Spleen (tissue), 11 donors: ENCODE data around the gene BRAT1. TPM values are rescaled to one million over a fixed set of nuclear protein-coding genes. Genes with fewer than 3 reads are reported as not detected.
A peak's percentile ranks its signal among the peaks of the same experiment; 100 is the strongest.

ENCODE experiments used
- DNase-seq: peaks from one replicate; pipeline ENCODE4 v3.0.0-alpha.2; 2020
- H3K27ac ChIP-seq, 8 donors: fragments of 200-600 bp; sonication (generic) in 7 of 8; 1 replicate in 4 of 8; 2 replicates in 4 of 8; pipeline versions ENCODE4 v1.5.0 to v1.8.0; 2016 to 2021; ENCODE audit warnings: inconsistent platforms in 4 of 8, mild to moderate bottlenecking in 4 of 8, moderate library complexity in 1 of 8
- H3K27me3 ChIP-seq, 7 donors: fragments of 200-600 bp; sonication (generic) in 6 of 7; replicated peaks in 1 of 7; 1 replicate in 4 of 7; 2 replicates in 3 of 7; pipeline versions ENCODE4 v1.5.0 to v1.8.0; 2016 to 2021; ENCODE audit warnings: inconsistent platforms in 3 of 7, mild to moderate bottlenecking in 1 of 7
- H3K36me3 ChIP-seq, 6 donors: fragments of 200-600 bp; sonication (generic) in 5 of 6; 1 replicate in 4 of 6; 2 replicates in 2 of 6; pipeline versions ENCODE4 v1.5.0 to v1.8.0; 2016 to 2021; ENCODE audit warnings: inconsistent platforms in 2 of 6
- H3K4me1 ChIP-seq, 6 donors: fragments of 200-600 bp; sonication (generic) in 5 of 6; 1 replicate in 3 of 6; 2 replicates in 3 of 6; pipeline versions ENCODE4 v1.5.0 to v1.8.0; 2016 to 2021; ENCODE audit warnings: inconsistent platforms in 3 of 6
- H3K4me3 ChIP-seq, 8 donors: fragments of 200-600 bp; sonication (generic) in 7 of 8; 1 replicate in 4 of 8; 2 replicates in 4 of 8; pipeline versions ENCODE4 v1.5.0 to v1.8.0; 2016 to 2021; ENCODE audit warnings: inconsistent platforms in 4 of 8, mild to moderate bottlenecking in 4 of 8, moderate library complexity in 2 of 8
- H3K9me3 ChIP-seq, 8 donors: fragments of 200-600 bp; sonication (generic) in 7 of 8; 1 replicate in 4 of 8; 2 replicates in 4 of 8; pipeline versions ENCODE4 v1.5.0 to v1.8.0; 2016 to 2021; ENCODE audit warnings: inconsistent platforms in 4 of 8
- POLR2A ChIP-seq, 3 donors: fragments of 450-650 bp; IDR thresholded peaks; one replicate each; pipeline ENCODE4 v1.5.1; 2017; ENCODE audit warnings: antibody characterized with exemption in 3 of 3, mild to moderate bottlenecking in 1 of 3
- POLR2AphosphoS5 ChIP-seq, 3 donors: sonication (generic); formaldehyde crosslinking; IDR thresholded peaks; one replicate each; pipeline ENCODE4 v1.5.1; 2017; ENCODE audit warnings: antibody characterized with exemption in 3 of 3
- WGBS, 5 donors: extraction: QIAGEN DNeasy Blood & Tissue Kit in 3 of 5; methylation state at CpG; one replicate each; pipeline versions ENCODE4 v1.1.5 to v1.1.7; 2013 to 2018; 5-methylcytosine and 5-hydroxymethylcytosine counted together
- intact Hi-C: fragments of 100-400 bp; cut with DNase I; formaldehyde crosslinking; loops from one replicate; pipeline ENCODE4 v1.15.0; 2023; ENCODE audit warnings: low total_unique reads
- polyA plus RNA-seq, 3 donors: library from polyadenylated mRNA; stranded (reverse); fragments of 200-250 nt; gene quantifications; one replicate each; pipeline ENCODE4 v1.2.1, GENCODE V29; 2013
- total RNA-seq, 7 donors: library from RNA; depleted of rRNA in 3 of 7; stranded (reverse); fragments of >200 nt in 3 of 7; fragmentation: NEBNext Ultra II Directional in 4 of 7; extraction: Animal tissue kit (Norgen Biotek cat#: 25700) in 4 of 7; gene quantifications; one replicate each; pipeline versions ENCODE4 v1.1.0 to v1.2.1, GENCODE V29; 2016 to 2021
- TF ChIP-seq, protein P1 (sequence below), 11 experiments: fragments of 200-600 bp in 7 of 11; fragments of 450-650 bp in 4 of 11; sonication (generic) in 4 of 11; IDR thresholded peaks in 8 of 11; conservative IDR thresholded peaks in 3 of 11; 1 replicate in 7 of 11; 2 replicates in 4 of 11; pipeline versions ENCODE4 v1.4.0 to v1.8.0; 2016 to 2021; ENCODE audit warnings: antibody characterized with exemption in 11 of 11, inconsistent platforms in 4 of 11, mild to moderate bottlenecking in 1 of 11
- donor health status: healthy with polysubstance abuse.
- donor health status: DM: no; HTN: no; CAD: no; lungs with moderate emphysema.
- donor health status: DM: no; HTN: no; CAD: no.
- donor health status: Bipolar disorder and iron deficiency.
- donor health status: healthy.
- donor health status: DM: no; HTN: no; CAD: no.
- donor health status: DM: yes; HTN: yes; CAD: no.

The BRAT1 gene
- total and polyA plus RNA-seq, 10 donors = 25.3 to 50.9 (median 33.4) TPM

GRCh38 chr7:2526659-2527504 is 28.4 kb downstream of the BRAT1 start:
- peak; percentile 78 for DNase-seq
- Histone ChIP-seq H3K9me3 (no peaks in the 10 kb centered on the region), H3K4me1 (peaks cover 80 to 100% (median 97%) of the 10 kb centered on the region in 6 donors), H3K27me3 (peaks cover 0 to 3% (median 0%) of the 10 kb centered on the region in 7 donors), H3K4me3 (no peak overlapping the region), H3K27ac (peak overlapping the region in 4 of 8 donors; percentile 13 to 96 (median 94)), H3K36me3 (peaks cover 0 to 45% (median 23%) of the 10 kb centered on the region in 6 donors)
- intact Hi-C loops = no loop called here
- WGBS, 5 donors = 89 to 94% (median 91%) methylated on average over 32 to 40 of the region's 40 CpGs
- TF ChIP-seq POLR2A (IDR thresholded peaks at IDR 0.05) (no peak), POLR2AphosphoS5 (IDR thresholded peaks at IDR 0.05) (peak in 1 of 3 donors; percentile 7)

- TF ChIP-seq POLR2AphosphoS5 (IDR thresholded peaks at IDR 0.05) = peak in 2 of 3 donors; percentile 25 to 42
- no peak for TF ChIP-seq POLR2A (IDR thresholded peaks at IDR 0.05)
- TF ChIP-seq, protein P1, sequence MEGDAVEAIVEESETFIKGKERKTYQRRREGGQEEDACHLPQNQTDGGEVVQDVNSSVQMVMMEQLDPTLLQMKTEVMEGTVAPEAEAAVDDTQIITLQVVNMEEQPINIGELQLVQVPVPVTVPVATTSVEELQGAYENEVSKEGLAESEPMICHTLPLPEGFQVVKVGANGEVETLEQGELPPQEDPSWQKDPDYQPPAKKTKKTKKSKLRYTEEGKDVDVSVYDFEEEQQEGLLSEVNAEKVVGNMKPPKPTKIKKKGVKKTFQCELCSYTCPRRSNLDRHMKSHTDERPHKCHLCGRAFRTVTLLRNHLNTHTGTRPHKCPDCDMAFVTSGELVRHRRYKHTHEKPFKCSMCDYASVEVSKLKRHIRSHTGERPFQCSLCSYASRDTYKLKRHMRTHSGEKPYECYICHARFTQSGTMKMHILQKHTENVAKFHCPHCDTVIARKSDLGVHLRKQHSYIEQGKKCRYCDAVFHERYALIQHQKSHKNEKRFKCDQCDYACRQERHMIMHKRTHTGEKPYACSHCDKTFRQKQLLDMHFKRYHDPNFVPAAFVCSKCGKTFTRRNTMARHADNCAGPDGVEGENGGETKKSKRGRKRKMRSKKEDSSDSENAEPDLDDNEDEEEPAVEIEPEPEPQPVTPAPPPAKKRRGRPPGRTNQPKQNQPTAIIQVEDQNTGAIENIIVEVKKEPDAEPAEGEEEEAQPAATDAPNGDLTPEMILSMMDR (IDR thresholded peaks at IDR 0.05 in 8 of 11, conservative IDR thresholded peaks at IDR 0.05 in 3 of 11) = no peak
- peaks cover 88 to 100% (median 100%) of the 10 kb centered on the region in 6 donors for H3K4me1 ChIP-seq
- peak overlapping the region in 1 of 8 donors; percentile 13 for H3K4me3 ChIP-seq
- peaks cover 0 to 12% (median 0%) of the 10 kb centered on the region in 7 donors for H3K27me3 ChIP-seq
- 78 to 92% (median 85%) methylated on average over 16 to 36 of the region's 36 CpGs for WGBS, 5 donors
- H3K27ac ChIP-seq = peak overlapping the region in 6 of 8 donors; percentile 29 to 96 (median 74)
- H3K9me3 ChIP-seq = no peaks in the 10 kb centered on the region
- peak; percentile 87 for DNase-seq
- intact Hi-C loops = no loop called here
- peaks cover 0 to 45% (median 23%) of the 10 kb centered on the region in 6 donors for H3K36me3 ChIP-seq
Measured at GRCh38 chr7:2525658-2526630, 29.4 kb downstream of the BRAT1 start.

DNA sequence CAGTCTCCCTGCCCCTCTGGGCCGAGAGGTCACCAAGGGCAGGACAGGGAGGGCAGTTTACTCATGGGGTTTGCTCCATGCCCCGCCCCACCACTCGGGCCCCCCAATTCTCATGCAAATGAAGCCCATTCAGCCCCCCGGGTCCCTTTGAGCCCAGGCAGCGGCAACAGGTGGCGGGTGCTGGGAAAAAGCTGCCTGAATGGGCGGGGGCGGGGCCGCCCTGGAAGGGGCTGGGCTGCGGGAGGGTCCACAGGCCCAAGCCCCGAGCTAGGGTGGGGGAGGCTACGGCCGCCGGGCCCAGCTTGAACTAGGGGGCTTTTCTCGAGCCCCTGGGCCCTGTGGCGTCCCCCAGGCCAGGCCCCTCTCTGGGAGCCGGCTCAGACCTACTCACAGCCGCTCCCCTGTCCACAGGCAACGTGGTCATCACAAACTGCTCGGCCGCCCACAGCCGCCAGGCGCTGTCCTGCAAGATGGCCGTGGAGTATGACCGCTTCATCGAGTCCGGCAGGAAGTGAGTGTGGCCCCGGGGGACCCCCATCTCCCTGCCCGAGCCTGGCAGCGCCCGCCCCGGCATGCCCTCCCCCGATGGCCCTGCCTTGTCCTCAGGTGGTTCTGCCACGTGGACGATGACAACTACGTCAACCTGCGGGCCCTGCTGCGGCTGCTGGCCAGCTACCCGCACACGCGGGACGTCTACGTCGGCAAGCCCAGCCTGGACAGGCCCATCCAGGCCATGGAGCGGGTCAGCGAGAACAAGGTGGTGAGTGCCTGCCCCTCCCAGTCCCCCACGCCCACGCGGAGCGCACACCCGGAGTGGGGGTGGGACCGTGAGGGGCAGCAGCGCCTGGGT is 30.3 kb downstream of the BRAT1 start:
- Histone ChIP-seq H3K36me3 (peaks cover 0 to 45% (median 23%) of the 10 kb centered on the region in 6 donors), H3K4me1 (peaks cover 79 to 100% (median 100%) of the 10 kb centered on the region in 6 donors), H3K9me3 (no peaks in the 10 kb centered on the region), H3K4me3 (peak overlapping the region in 1 of 8 donors; percentile 13), H3K27ac (peak overlapping the region in 5 of 8 donors; percentile 29 to 96 (median 94)), H3K27me3 (peaks cover 0 to 21% (median 0%) of the 10 kb centered on the region in 7 donors)
- 82 to 86% (median 84%) methylated on average over 35 to 53 of the region's 53 CpGs for WGBS, 5 donors
- no peak for DNase-seq
- TF ChIP-seq, protein P1 (IDR thresholded peaks at IDR 0.05 in 8 of 11, conservative IDR thresholded peaks at IDR 0.05 in 3 of 11) = no peak
- TF ChIP-seq POLR2AphosphoS5 (IDR thresholded peaks at IDR 0.05) = peak in 1 of 3 donors; percentile 36
- intact Hi-C loops = no loop called here
